Measurements from ENCODE around the gene MYLK3.

Gene MYLK3

GRCh38 chr16:46701615-46702014, 46.5 kb downstream of the MYLK3 start:
- Histone ChIP-seq H3K9ac (ENCODE audit: insufficient read length, low read depth) (no peak overlapping the region), H3K9me3 (ENCODE audit: insufficient read depth, low read length) (no peaks in the 10 kb centered on the region), H3K27me3 (ENCODE audit: insufficient read depth, insufficient read length) (no peaks in the 10 kb centered on the region), H3K36me3 (ENCODE audit: insufficient read depth, insufficient read length, low read length) (peaks cover 41% of the 10 kb centered on the region), H3K4me3 (ENCODE audit: insufficient read length, low read depth) (no peak overlapping the region), H3K4me1 (ENCODE audit: insufficient read depth, insufficient read length) (no peaks in the 10 kb centered on the region)
- DNase-seq (ENCODE audit: low read depth, low spot score) = no peak
- TF ChIP-seq SUZ12 (IDR thresholded peaks at IDR 0.05; ENCODE audit: extremely low read depth, insufficient read depth, insufficient read length) = no peak
- no peak for TF ChIP-seq YY1 (IDR thresholded peaks at IDR 0.05; ENCODE audit: insufficient read depth, insufficient read length)
- TF ChIP-seq ZNF274 (IDR thresholded peaks at IDR 0.05; ENCODE audit: low read depth, low read length) = no peak

- H3K4me1 ChIP-seq (ENCODE audit: insufficient read depth, insufficient read length) = no peaks in the 10 kb centered on the region
- no peaks in the 10 kb centered on the region for H3K9me3 ChIP-seq (ENCODE audit: insufficient read depth, low read length)
- no peak for TF ChIP-seq SUZ12 (IDR thresholded peaks at IDR 0.05; ENCODE audit: extremely low read depth, insufficient read depth, insufficient read length)
- no peak for TF ChIP-seq ZNF274 (IDR thresholded peaks at IDR 0.05; ENCODE audit: low read depth, low read length)
- no peak for TF ChIP-seq YY1 (IDR thresholded peaks at IDR 0.05; ENCODE audit: insufficient read depth, insufficient read length)
- H3K27me3 ChIP-seq (ENCODE audit: insufficient read depth, insufficient read length) = no peaks in the 10 kb centered on the region
- no peak for DNase-seq (ENCODE audit: low read depth, low spot score)
- peaks cover 57% of the 10 kb centered on the region for H3K36me3 ChIP-seq (ENCODE audit: insufficient read depth, insufficient read length, low read length)
- H3K9ac ChIP-seq (ENCODE audit: insufficient read length, low read depth) = no peak overlapping the region
- H3K4me3 ChIP-seq (ENCODE audit: insufficient read length, low read depth) = no peak overlapping the region
These were observed 48.1 kb downstream of the MYLK3 start for GRCh38 chr16:46700048-46700447.

GRCh38 chr16:46696957-46697356, 51.2 kb downstream of the MYLK3 start:
- Histone ChIP-seq H3K27me3 (ENCODE audit: insufficient read depth, insufficient read length) (no peaks in the 10 kb centered on the region), H3K9me3 (ENCODE audit: insufficient read depth, low read length) (no peaks in the 10 kb centered on the region), H3K4me3 (ENCODE audit: insufficient read length, low read depth) (no peak overlapping the region), H3K36me3 (ENCODE audit: insufficient read depth, insufficient read length, low read length) (peaks cover 77% of the 10 kb centered on the region), H3K9ac (ENCODE audit: insufficient read length, low read depth) (no peak overlapping the region), H3K4me1 (ENCODE audit: insufficient read depth, insufficient read length) (no peaks in the 10 kb centered on the region)
- TF ChIP-seq SUZ12 (IDR thresholded peaks at IDR 0.05; ENCODE audit: extremely low read depth, insufficient read depth, insufficient read length) (no peak), ZNF274 (IDR thresholded peaks at IDR 0.05; ENCODE audit: low read depth, low read length) (no peak), YY1 (IDR thresholded peaks at IDR 0.05; ENCODE audit: insufficient read depth, insufficient read length) (no peak)
- no peak for DNase-seq (ENCODE audit: low read depth, low spot score)

- Histone ChIP-seq H3K4me1 (ENCODE audit: insufficient read depth, insufficient read length) (no peaks in the 10 kb centered on the region), H3K36me3 (ENCODE audit: insufficient read depth, insufficient read length, low read length) (peaks cover 81% of the 10 kb centered on the region), H3K9me3 (ENCODE audit: insufficient read depth, low read length) (no peaks in the 10 kb centered on the region), H3K9ac (ENCODE audit: insufficient read length, low read depth) (no peak overlapping the region), H3K4me3 (ENCODE audit: insufficient read length, low read depth) (no peak overlapping the region), H3K27me3 (ENCODE audit: insufficient read depth, insufficient read length) (no peaks in the 10 kb centered on the region)
- TF ChIP-seq YY1 (IDR thresholded peaks at IDR 0.05; ENCODE audit: insufficient read depth, insufficient read length) = no peak
- TF ChIP-seq ZNF274 (IDR thresholded peaks at IDR 0.05; ENCODE audit: low read depth, low read length) = no peak
- TF ChIP-seq SUZ12 (IDR thresholded peaks at IDR 0.05; ENCODE audit: extremely low read depth, insufficient read depth, insufficient read length) = no peak
- no peak for DNase-seq (ENCODE audit: low read depth, low spot score)
These were observed 52.2 kb downstream of the MYLK3 start for GRCh38 chr16:46695937-46696336.

- no peak overlapping the region for H3K9ac ChIP-seq (ENCODE audit: insufficient read length, low read depth)
- H3K27me3 ChIP-seq (ENCODE audit: insufficient read depth, insufficient read length) = no peaks in the 10 kb centered on the region
- H3K9me3 ChIP-seq (ENCODE audit: insufficient read depth, low read length) = no peaks in the 10 kb centered on the region
- H3K4me1 ChIP-seq (ENCODE audit: insufficient read depth, insufficient read length) = no peaks in the 10 kb centered on the region
- no peak for DNase-seq (ENCODE audit: low read depth, low spot score)
- TF ChIP-seq YY1 (IDR thresholded peaks at IDR 0.05; ENCODE audit: insufficient read depth, insufficient read length) (no peak), ZNF274 (IDR thresholded peaks at IDR 0.05; ENCODE audit: low read depth, low read length) (no peak), SUZ12 (IDR thresholded peaks at IDR 0.05; ENCODE audit: extremely low read depth, insufficient read depth, insufficient read length) (no peak)
- H3K4me3 ChIP-seq (ENCODE audit: insufficient read length, low read depth) = no peak overlapping the region
- peaks cover 74% of the 10 kb centered on the region for H3K36me3 ChIP-seq (ENCODE audit: insufficient read depth, insufficient read length, low read length)
These were observed 54.5 kb downstream of the MYLK3 start for GRCh38 chr16:46693598-46693997.

DNA sequence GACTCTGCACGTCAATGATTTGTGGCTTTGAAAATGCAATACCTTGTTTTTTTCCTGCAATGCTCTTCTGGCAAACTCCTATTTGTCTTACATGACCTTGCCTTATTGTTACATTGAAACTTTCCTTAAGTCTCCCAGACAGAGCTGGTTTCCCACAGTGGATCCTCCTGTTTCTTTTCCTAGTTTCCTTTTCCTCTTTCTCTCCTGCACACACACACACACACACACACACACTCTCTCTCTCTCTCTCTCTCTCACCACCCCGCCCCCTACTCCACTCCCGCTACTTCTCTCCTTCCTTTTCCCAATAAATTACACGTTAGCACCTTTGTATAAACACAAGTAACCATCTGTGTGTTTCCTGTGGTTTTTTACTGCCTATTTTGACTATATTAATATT, 56.4 kb downstream of the MYLK3 start:
- H3K27me3 ChIP-seq (ENCODE audit: insufficient read depth, insufficient read length) = no peaks in the 10 kb centered on the region
- H3K4me1 ChIP-seq (ENCODE audit: insufficient read depth, insufficient read length) = no peaks in the 10 kb centered on the region
- DNase-seq (ENCODE audit: low read depth, low spot score) = no peak
- H3K4me3 ChIP-seq (ENCODE audit: insufficient read length, low read depth) = peak overlapping the region; percentile 95
- no peaks in the 10 kb centered on the region for H3K9me3 ChIP-seq (ENCODE audit: insufficient read depth, low read length)
- peaks cover 59% of the 10 kb centered on the region for H3K36me3 ChIP-seq (ENCODE audit: insufficient read depth, insufficient read length, low read length)
- TF ChIP-seq SUZ12 (IDR thresholded peaks at IDR 0.05; ENCODE audit: extremely low read depth, insufficient read depth, insufficient read length) (no peak), YY1 (IDR thresholded peaks at IDR 0.05; ENCODE audit: insufficient read depth, insufficient read length) (no peak), ZNF274 (IDR thresholded peaks at IDR 0.05; ENCODE audit: low read depth, low read length) (no peak)
- peak overlapping the region; percentile 97 for H3K9ac ChIP-seq (ENCODE audit: insufficient read length, low read depth)

DNA sequence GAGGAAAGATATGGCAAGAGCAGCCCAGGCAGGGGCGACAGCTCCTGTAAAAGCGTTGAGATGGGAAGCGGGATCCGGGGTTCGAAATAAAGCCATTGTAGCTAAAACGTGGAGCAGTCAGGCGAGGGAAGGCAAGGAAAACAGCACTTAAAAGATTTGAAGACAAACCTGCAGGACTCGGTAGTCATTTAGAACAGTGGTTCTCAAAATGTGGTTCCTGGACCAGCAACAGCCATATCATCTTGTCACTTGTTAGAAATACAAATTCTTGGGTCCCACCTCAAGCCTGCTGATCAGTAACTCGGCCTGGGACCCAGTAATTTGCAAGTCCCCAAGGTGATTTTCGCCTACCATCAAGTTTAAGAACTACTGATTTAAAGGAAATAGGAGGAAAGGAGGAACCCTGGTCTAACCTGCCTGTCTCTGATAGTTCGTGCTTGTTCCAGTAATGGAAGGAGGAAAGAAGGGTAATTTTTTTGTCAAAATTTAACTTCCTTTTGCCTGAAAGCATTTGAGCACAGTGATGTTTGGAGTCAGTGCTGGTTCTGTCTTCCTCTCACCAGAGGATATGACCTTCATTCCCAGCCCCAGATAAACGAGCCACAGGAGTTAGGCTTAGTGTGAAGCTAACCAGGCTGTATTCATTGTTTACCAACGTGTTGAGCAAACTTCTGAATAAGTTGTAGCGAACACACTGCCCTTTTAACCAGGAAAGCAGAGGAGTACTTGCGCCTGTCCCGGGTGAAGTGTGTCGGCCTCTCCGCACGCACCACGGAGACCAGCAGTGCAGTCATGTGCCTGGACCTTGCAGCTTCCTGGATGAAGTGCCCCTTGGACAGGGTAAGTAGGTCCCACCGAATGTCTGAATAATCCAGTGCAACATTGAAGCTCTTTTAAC, 57.6 kb downstream of the MYLK3 start:
- TF ChIP-seq YY1 (IDR thresholded peaks at IDR 0.05; ENCODE audit: insufficient read depth, insufficient read length) (no peak), SUZ12 (IDR thresholded peaks at IDR 0.05; ENCODE audit: extremely low read depth, insufficient read depth, insufficient read length) (no peak), ZNF274 (IDR thresholded peaks at IDR 0.05; ENCODE audit: low read depth, low read length) (no peak)
- no peaks in the 10 kb centered on the region for H3K4me1 ChIP-seq (ENCODE audit: insufficient read depth, insufficient read length)
- no peak for DNase-seq (ENCODE audit: low read depth, low spot score)
- H3K4me3 ChIP-seq (ENCODE audit: insufficient read length, low read depth) = peak overlapping the region; percentile 95
- no peaks in the 10 kb centered on the region for H3K9me3 ChIP-seq (ENCODE audit: insufficient read depth, low read length)
- H3K27me3 ChIP-seq (ENCODE audit: insufficient read depth, insufficient read length) = no peaks in the 10 kb centered on the region
- H3K36me3 ChIP-seq (ENCODE audit: insufficient read depth, insufficient read length, low read length) = peaks cover 47% of the 10 kb centered on the region
- H3K9ac ChIP-seq (ENCODE audit: insufficient read length, low read depth) = peak overlapping the region; percentile 97

All from NT2/D1 (cell line).